NCI-H524 treated with DMSO at 0.1 percent for 48 hours (cell line): Measurements from ENCODE around the gene MOSPD2.
A peak's percentile ranks its signal among the peaks of the same experiment; 100 is the strongest.

ENCODE experiments used
- DNase-seq: peaks from one replicate; lab custom pipeline; 2025; lab: John Stamatoyannopoulos, UW

Gene MOSPD2

GRCh38 chrX:14872851-14873675 is at the start of gene MOSPD2, which contains the start of gene FANCB:
TSS of gene MOSPD2 (plus strand) at chrX:14873421. CDS start at chrX:14873529, 108 bp downstream.
TSS of gene FANCB (minus strand) at chrX:14873069. CDS start at chrX:14865510, 7,559 bp downstream.
- peak; percentile 79 for DNase-seq

GRCh38 chrX:14825851-14826250 is 47.4 kb upstream of the MOSPD2 start:
- no peak for DNase-seq

- DNase-seq, result no peak
Observed at GRCh38 chrX:14826319-14826718, 46.9 kb upstream of the MOSPD2 start.

GRCh38 chrX:14829643-14830042 is 43.6 kb upstream of the MOSPD2 start:
- no peak for DNase-seq

- DNase-seq, result no peak
Observed at GRCh38 chrX:14832151-14832550, 41.1 kb upstream of the MOSPD2 start.

- DNase-seq, result no peak
Observed at GRCh38 chrX:14832586-14832985, 40.6 kb upstream of the MOSPD2 start.

GRCh38 chrX:14837155-14837554 is 36.1 kb upstream of the MOSPD2 start:
- no peak for DNase-seq

GRCh38 chrX:14843666-14844065 is 29.6 kb upstream of the MOSPD2 start:
- DNase-seq, result no peak

GRCh38 chrX:14851526-14851925 is 21.7 kb upstream of the MOSPD2 start:
- DNase-seq, result no peak

- DNase-seq, result no peak
Observed at GRCh38 chrX:14864631-14865030, 8.6 kb upstream of the MOSPD2 start.

GRCh38 chrX:14865201-14865600 is 8.0 kb upstream of the MOSPD2 start:
- DNase-seq, result no peak

- no peak for DNase-seq
Observed at GRCh38 chrX:14871767-14872166, 1.5 kb upstream of the MOSPD2 start.

- no peak for DNase-seq
Observed at GRCh38 chrX:14872355-14872754, 866 bp upstream of the MOSPD2 start.

GRCh38 chrX:14873676-14874049 is 442 bp downstream of the MOSPD2 start:
- no peak for DNase-seq

- DNase-seq, result no peak
Observed at GRCh38 chrX:14875624-14876023, 2.4 kb downstream of the MOSPD2 start.

GRCh38 chrX:14883826-14884225 is 10.6 kb downstream of the MOSPD2 start:
- no peak for DNase-seq

GRCh38 chrX:14884714-14885113 is 11.5 kb downstream of the MOSPD2 start:
- no peak for DNase-seq

- DNase-seq, result no peak
Observed at GRCh38 chrX:14886252-14886651, 13.0 kb downstream of the MOSPD2 start.

- DNase-seq, result no peak
Observed at GRCh38 chrX:14896273-14896672, 23.1 kb downstream of the MOSPD2 start.

GRCh38 chrX:14897042-14897441 is 23.8 kb downstream of the MOSPD2 start:
- no peak for DNase-seq

GRCh38 chrX:14899607-14900006 is 26.4 kb downstream of the MOSPD2 start:
- DNase-seq, result no peak

GRCh38 chrX:14902537-14902936 is 29.3 kb downstream of the MOSPD2 start:
- no peak for DNase-seq

GRCh38 chrX:14903891-14904290 is 30.7 kb downstream of the MOSPD2 start:
- DNase-seq, result no peak

- DNase-seq, result no peak
Observed at GRCh38 chrX:14913241-14913640, 40.0 kb downstream of the MOSPD2 start.
